Naive B cell (primary cell): Measurements from ENCODE around the gene TAF1D. TPM values are rescaled to one million over a fixed set of nuclear protein-coding genes. Genes with fewer than 3 reads are reported as not detected.

Experiments
- ATAC-seq, 2 donors: fragments of 150-1000 bp; cut with Tn5 transposase; 2 replicates each; pipeline ENCODE4 v1.10.0; 2021; ENCODE audit warnings: low read depth in 2 of 2, mild to moderate bottlenecking in 2 of 2, moderate library complexity in 2 of 2
- DNase-seq: peaks from one replicate; pipeline ENCODE4 v3.0.0; 2022
- H3K27ac Mint-ChIP-seq, 6 donors: one replicate each; pipeline ENCODE4 v1.8.0; 2020 to 2022; ENCODE audit warnings: mild to moderate bottlenecking in 6 of 6, mixed read lengths in 6 of 6, moderate library complexity in 5 of 6, inconsistent platforms in 2 of 6
- H3K27me3 Mint-ChIP-seq, 3 donors: one replicate each; pipeline ENCODE4 v1.8.0; 2021 to 2022; ENCODE audit warnings: mixed read lengths in 3 of 3, mild to moderate bottlenecking in 1 of 3
- H3K36me3 Mint-ChIP-seq, 2 donors: one replicate each; pipeline ENCODE4 v1.8.0; 2020 to 2022; ENCODE audit warnings: mixed read lengths in 2 of 2, inconsistent platforms in 1 of 2, mild to moderate bottlenecking in 1 of 2
- H3K4me1 Mint-ChIP-seq, 3 donors: one replicate each; pipeline ENCODE4 v1.8.0; 2020 to 2022; ENCODE audit warnings: mixed read lengths in 3 of 3, inconsistent platforms in 1 of 3, mild to moderate bottlenecking in 1 of 3, moderate library complexity in 1 of 3
- H3K4me3 Mint-ChIP-seq, 8 donors: one replicate each; pipeline ENCODE4 v1.8.0; 2020 to 2022; ENCODE audit warnings: mild to moderate bottlenecking in 8 of 8, mixed read lengths in 8 of 8, moderate library complexity in 8 of 8, inconsistent platforms in 2 of 8
- H3K9me3 Mint-ChIP-seq, 7 donors: one replicate each; pipeline ENCODE4 v1.8.0; 2020 to 2022; ENCODE audit warnings: mixed read lengths in 7 of 7, mild to moderate bottlenecking in 5 of 7, inconsistent platforms in 2 of 7, moderate library complexity in 1 of 7
- polyA plus RNA-seq, 6 donors: library from polyadenylated mRNA; unstranded; fragments of 300-500 nt; fragmentation: Illumina TruSeq; gene quantifications; one replicate each; pipeline ENCODE4 v1.2.3, GENCODE V29; 2021; ENCODE audit warnings: low read depth in 6 of 6

TAF1D gene
- polyA plus RNA-seq, 6 donors from 2014 or later, result 24.9 to 51.2 (median 36.0) TPM

GRCh38 chr11:93743291-93743690, 2.0 kb upstream of the TAF1D start:
- peak overlapping the region; percentile 41 to 100 (median 98) for H3K4me3 Mint-ChIP-seq
- ATAC-seq, result no peak
- peak overlapping the region in 3 of 6 donors; percentile 66 to 100 (median 73) for H3K27ac Mint-ChIP-seq

GRCh38 chr11:93741882-93742226, 559 bp upstream of the TAF1D start:
- peak overlapping the region; percentile 99 to 100 (median 100) for H3K27ac Mint-ChIP-seq
- H3K36me3 Mint-ChIP-seq, result peaks cover 14 to 26% of the 10 kb centered on the region in 2 donors
- H3K4me3 Mint-ChIP-seq, result peak overlapping the region; percentile 97 to 100 (median 100)
- H3K27me3 Mint-ChIP-seq, result no peaks in the 10 kb centered on the region
- peaks cover 52 to 67% (median 54%) of the 10 kb centered on the region in 3 donors for H3K4me1 Mint-ChIP-seq
- no peaks in the 10 kb centered on the region for H3K9me3 Mint-ChIP-seq
- ATAC-seq (no peak), DNase-seq (no peak)

More at GRCh38 chr11:93743291-93743690, 2.0 kb upstream of the TAF1D start:
- H3K9me3 Mint-ChIP-seq, result no peaks in the 10 kb centered on the region
- peaks cover under 1 to 16% of the 10 kb centered on the region in 2 donors for H3K36me3 Mint-ChIP-seq
- DNase-seq, result no peak
- H3K27me3 Mint-ChIP-seq, result no peaks in the 10 kb centered on the region
- peaks cover 40 to 56% (median 44%) of the 10 kb centered on the region in 3 donors for H3K4me1 Mint-ChIP-seq

GRCh38 chr11:93740730-93741093, 583 bp downstream of the TAF1D start:
- Mint-ChIP-seq H3K4me3 (peak overlapping the region; percentile 97 to 100 (median 100)), H3K4me1 (peaks cover 52 to 70% (median 57%) of the 10 kb centered on the region in 3 donors), H3K36me3 (peaks cover 14 to 26% of the 10 kb centered on the region in 2 donors), H3K27ac (peak overlapping the region; percentile 99 to 100 (median 100)), H3K9me3 (no peaks in the 10 kb centered on the region), H3K27me3 (no peaks in the 10 kb centered on the region)
- ATAC-seq (peak; percentile 53 to 58), DNase-seq (peak; percentile 53)

GRCh38 chr11:93740031-93740729, 1.1 kb downstream of the TAF1D start:
- ATAC-seq, result no peak
- H3K36me3 Mint-ChIP-seq, result peaks cover 14 to 26% of the 10 kb centered on the region in 2 donors

GRCh38 chr11:93738647-93739081, 2.6 kb downstream of the TAF1D start:
- H3K4me1 Mint-ChIP-seq, result peaks cover 45 to 65% (median 52%) of the 10 kb centered on the region in 3 donors
- DNase-seq, result no peak
- peaks cover 14 to 26% of the 10 kb centered on the region in 2 donors for H3K36me3 Mint-ChIP-seq
- H3K4me3 Mint-ChIP-seq, result peak overlapping the region; percentile 42 to 100 (median 98)
- no peak for ATAC-seq
- no peaks in the 10 kb centered on the region for H3K27me3 Mint-ChIP-seq
- H3K27ac Mint-ChIP-seq, result peak overlapping the region in 2 of 6 donors; percentile 67 to 100
- no peaks in the 10 kb centered on the region for H3K9me3 Mint-ChIP-seq

More at GRCh38 chr11:93740031-93740729, 1.1 kb downstream of the TAF1D start:
- H3K4me1 Mint-ChIP-seq, result peaks cover 54 to 69% (median 56%) of the 10 kb centered on the region in 3 donors
- peak overlapping the region; percentile 99 to 100 (median 100) for H3K27ac Mint-ChIP-seq
- DNase-seq, result peak; percentile 8
- peak overlapping the region; percentile 97 to 100 (median 100) for H3K4me3 Mint-ChIP-seq
- no peaks in the 10 kb centered on the region for H3K9me3 Mint-ChIP-seq
- H3K27me3 Mint-ChIP-seq, result no peaks in the 10 kb centered on the region

GRCh38 chr11:93737904-93738612, 3.2 kb downstream of the TAF1D start:
- peak overlapping the region in 5 of 6 donors; percentile 59 to 100 (median 84) for H3K27ac Mint-ChIP-seq
- no peaks in the 10 kb centered on the region for H3K27me3 Mint-ChIP-seq
- H3K36me3 Mint-ChIP-seq, result peaks cover 14 to 26% of the 10 kb centered on the region in 2 donors
- no peaks in the 10 kb centered on the region for H3K9me3 Mint-ChIP-seq
- peaks cover 44 to 66% (median 52%) of the 10 kb centered on the region in 3 donors for H3K4me1 Mint-ChIP-seq
- DNase-seq, result no peak
- no peak for ATAC-seq
- H3K4me3 Mint-ChIP-seq, result peak overlapping the region in 7 of 8 donors; percentile 29 to 100 (median 97)

GRCh38 chr11:93736129-93736528, 5.2 kb downstream of the TAF1D start:
- DNase-seq, result no peak
- Mint-ChIP-seq H3K4me3 (no peak overlapping the region), H3K9me3 (no peaks in the 10 kb centered on the region), H3K27me3 (no peaks in the 10 kb centered on the region), H3K4me1 (peaks cover 40 to 55% (median 41%) of the 10 kb centered on the region in 3 donors), H3K27ac (peak overlapping the region in 3 of 6 donors; percentile 2 to 68 (median 66)), H3K36me3 (peaks cover 14 to 26% of the 10 kb centered on the region in 2 donors)
- ATAC-seq, result no peak

- peaks cover 36 to 53% (median 37%) of the 10 kb centered on the region in 3 donors for H3K4me1 Mint-ChIP-seq
- peaks cover 14 to 26% of the 10 kb centered on the region in 2 donors for H3K36me3 Mint-ChIP-seq
- no peak for DNase-seq
- no peak overlapping the region for H3K4me3 Mint-ChIP-seq
- no peaks in the 10 kb centered on the region for H3K27me3 Mint-ChIP-seq
- no peaks in the 10 kb centered on the region for H3K9me3 Mint-ChIP-seq
- no peak for ATAC-seq
- H3K27ac Mint-ChIP-seq, result peak overlapping the region in 3 of 6 donors; percentile 66 to 69 (median 68)
These were observed 5.7 kb downstream of the TAF1D start for GRCh38 chr11:93735627-93736026.

- peaks cover 14 to 22% of the 10 kb centered on the region in 2 donors for H3K36me3 Mint-ChIP-seq
- no peak for DNase-seq
- H3K27ac Mint-ChIP-seq, result peak overlapping the region in 3 of 6 donors; percentile 23 to 79 (median 70)
- no peaks in the 10 kb centered on the region for H3K27me3 Mint-ChIP-seq
- no peaks in the 10 kb centered on the region for H3K9me3 Mint-ChIP-seq
- peak overlapping the region in 2 of 8 donors; percentile 15 to 18 for H3K4me3 Mint-ChIP-seq
- no peak for ATAC-seq
- H3K4me1 Mint-ChIP-seq, result peaks cover 28 to 45% (median 30%) of the 10 kb centered on the region in 3 donors
These were observed 6.7 kb downstream of the TAF1D start for GRCh38 chr11:93734427-93735222.

GRCh38 chr11:93733474-93733873, 7.8 kb downstream of the TAF1D start:
- H3K4me1 Mint-ChIP-seq, result peaks cover 18 to 33% (median 18%) of the 10 kb centered on the region in 3 donors
- peaks cover 19 to 20% of the 10 kb centered on the region in 2 donors for H3K36me3 Mint-ChIP-seq
- ATAC-seq, result no peak

GRCh38 chr11:93732237-93732892, 8.9 kb downstream of the TAF1D start:
- H3K9me3 Mint-ChIP-seq, result no peaks in the 10 kb centered on the region
- ATAC-seq (no peak), DNase-seq (no peak)
- H3K27ac Mint-ChIP-seq, result peak overlapping the region in 2 of 6 donors; percentile 11 to 26
- peaks cover 13 to 18% of the 10 kb centered on the region in 2 donors for H3K36me3 Mint-ChIP-seq
- no peak overlapping the region for H3K4me3 Mint-ChIP-seq
- peaks cover 8 to 22% (median 8%) of the 10 kb centered on the region in 3 donors for H3K4me1 Mint-ChIP-seq
- no peaks in the 10 kb centered on the region for H3K27me3 Mint-ChIP-seq

More at GRCh38 chr11:93733474-93733873, 7.8 kb downstream of the TAF1D start:
- Mint-ChIP-seq H3K27me3 (no peaks in the 10 kb centered on the region), H3K4me3 (no peak overlapping the region), H3K9me3 (no peaks in the 10 kb centered on the region), H3K27ac (peak overlapping the region in 3 of 6 donors; percentile 28 to 65 (median 41))
- no peak for DNase-seq
